ENCODE data around the gene ABR. TPM values are rescaled to one million over a fixed set of nuclear protein-coding genes. Genes with fewer than 3 reads are reported as not detected.

The ABR gene
- total and polyA plus RNA-seq, 2 of the 8 experiments (the other 6 are each of a cell fraction or from before 2014, with no cell fraction given): 44.8 to 47.2 TPM

DNA sequence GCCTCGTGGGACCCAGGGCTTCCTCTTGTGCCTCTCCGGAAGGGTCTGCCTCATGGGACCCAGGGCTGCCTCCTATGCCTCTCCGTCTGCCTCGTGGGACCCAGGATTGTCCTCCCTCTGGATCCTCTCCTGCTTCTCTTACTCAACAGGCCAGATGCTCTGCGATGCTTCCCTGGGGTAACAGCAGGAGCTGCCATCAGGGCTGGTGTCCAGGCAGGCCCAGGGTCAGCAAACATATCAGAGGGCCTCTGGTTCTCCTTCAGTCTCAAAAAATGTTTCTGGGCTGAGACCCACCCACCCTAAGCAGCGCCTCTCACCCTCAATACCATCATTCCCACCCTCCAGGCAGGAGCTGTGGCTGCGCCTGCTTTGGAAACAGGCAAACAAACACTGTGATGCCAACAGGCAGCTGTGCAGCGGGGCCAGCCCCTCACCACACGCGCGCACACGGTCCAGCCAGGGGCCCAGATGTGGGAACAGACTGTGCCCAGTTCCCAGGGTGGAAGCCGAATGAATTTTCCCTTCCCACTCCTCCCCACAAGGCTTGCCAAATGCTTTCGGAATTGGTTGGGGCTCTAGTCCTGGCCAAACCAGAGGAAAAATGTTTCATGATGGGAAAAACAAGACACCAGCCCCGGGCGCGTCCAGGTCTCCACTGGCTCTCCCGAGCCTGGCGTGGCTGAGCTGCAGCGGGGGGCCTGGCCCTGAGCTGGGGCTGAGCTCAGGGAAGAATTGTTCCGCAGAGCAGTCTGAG is 171.6 kb downstream of the ABR start (continued):
- TF ChIP-seq RAD21 (IDR thresholded peaks at IDR 0.05 in 1 of 2, conservative IDR thresholded peaks at IDR 0.05 in 1 of 2; ENCODE audit: low read depth in 2 of 2, low read length in 2 of 2) (no peak), CHD1 (IDR thresholded peaks at IDR 0.05; ENCODE audit: low read depth, low read length) (no peak)
